GM18508 (cell line): ENCODE data around the gene OLFM2.
"Not testable (repeated sequence)": the region's sequence is repeated elsewhere in the genome, so short reads cannot be mapped to it uniquely, and the experiment has no call there.

Source experiments
- ATAC-seq: cut with Tn5 transposase; IDR thresholded peaks from one replicate; pipeline ENCODE4 v1.9.1; 2021; ENCODE audit warnings: moderate number of reproducible peaks; ENCODE audit not compliant: insufficient read depth, unreplicated experiment

The OLFM2 gene

DNA sequence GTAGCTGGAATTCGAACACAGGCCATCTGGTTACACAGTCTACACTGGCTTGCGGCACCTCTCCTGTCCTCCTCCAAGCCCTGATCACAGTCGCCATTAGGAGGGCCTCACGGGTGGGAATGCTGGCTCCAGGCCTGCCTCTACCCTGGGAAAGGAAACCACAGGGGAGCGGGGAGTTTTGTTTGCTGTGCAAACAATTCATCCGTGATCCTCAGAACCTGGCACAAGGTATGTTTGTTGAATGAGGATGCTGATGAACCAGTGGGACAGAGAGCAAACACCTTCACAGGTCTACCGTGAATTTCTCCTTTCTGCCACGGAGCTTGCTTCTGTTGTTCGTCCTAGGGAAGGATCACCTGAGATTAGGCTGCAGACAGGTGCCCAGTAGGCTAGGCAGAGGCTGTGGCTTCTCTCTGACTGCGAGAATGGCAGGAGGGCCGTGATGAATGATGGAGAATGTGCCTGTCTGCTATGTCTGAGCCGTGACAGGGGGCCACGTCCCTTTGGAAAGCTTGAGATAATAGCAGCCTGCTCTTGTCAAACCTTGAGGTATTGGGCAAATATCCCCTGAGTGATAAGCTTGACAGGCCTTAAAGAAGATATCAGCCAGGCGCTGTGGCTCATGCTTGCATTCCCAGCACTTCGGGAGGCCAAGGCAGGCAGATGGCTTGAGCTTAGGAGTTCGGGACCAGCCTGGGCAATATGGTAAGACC, 64.5 kb downstream of the OLFM2 start:
- no peak for ATAC-seq

DNA sequence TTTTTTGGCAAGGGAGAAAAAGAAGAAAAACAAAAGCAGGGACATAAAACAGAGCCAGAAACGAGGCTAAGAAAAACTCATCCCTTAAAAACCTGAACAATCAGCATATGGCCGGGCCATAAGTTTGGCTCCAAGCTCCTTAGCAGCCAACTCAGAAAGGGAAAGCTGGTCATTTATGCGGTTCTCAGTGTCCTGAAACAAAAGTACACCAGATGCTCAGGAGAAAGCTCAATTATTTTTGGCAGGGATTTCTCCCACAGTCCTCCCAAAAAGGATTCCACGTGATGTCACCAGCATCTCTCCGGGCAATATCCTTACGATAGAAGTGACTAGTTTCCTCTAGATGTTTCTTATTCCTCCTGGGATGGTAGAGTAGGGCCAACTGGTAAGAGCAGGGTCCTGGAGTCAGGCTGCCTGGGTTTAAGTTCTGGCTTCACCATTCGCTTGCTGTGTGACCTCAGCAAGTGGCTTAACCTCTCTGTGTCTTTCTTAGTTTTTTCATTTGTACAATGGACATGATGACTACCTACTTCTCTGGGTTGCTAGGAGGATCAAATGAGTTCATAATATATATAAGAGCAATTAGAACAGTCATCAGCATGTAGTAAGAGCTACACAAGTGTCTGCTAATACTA, 67.2 kb downstream of the OLFM2 start:
- no peak for ATAC-seq

DNA sequence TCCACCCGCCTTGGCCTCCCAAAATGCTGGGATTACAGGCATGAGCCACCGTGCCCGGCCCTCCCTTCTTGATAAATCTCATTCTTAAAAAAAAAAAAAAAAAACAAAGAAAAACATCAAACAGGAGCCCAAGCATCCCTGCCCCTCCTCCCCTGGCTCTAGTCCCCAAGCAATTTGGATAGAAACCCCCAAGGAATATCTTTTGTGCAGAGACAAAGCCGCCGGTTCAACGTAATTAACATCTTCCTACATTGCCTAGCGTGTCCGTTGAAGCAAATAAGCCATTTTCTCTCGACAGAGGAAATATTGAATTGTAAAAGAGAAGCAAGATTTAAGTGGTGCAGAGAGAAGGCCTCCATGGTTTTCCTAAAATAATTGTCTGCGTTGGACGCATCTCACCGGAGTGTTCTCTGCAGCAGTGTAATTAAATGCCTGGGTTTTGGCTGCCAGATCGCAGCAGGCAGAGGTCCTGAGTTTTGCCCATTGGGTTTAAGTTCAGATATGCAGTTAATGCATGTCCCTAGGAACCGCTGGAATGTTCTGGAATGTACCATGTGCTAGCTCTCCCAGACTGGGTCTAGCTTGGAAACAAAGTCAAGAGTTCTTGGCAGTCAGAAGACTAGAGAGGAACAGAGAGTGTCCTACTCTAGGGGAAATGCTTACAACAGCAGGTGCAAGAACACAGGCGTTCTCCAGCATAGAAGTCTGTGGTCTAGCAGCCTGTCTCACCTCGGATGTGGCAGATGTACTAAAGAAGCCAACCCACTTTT, 70.4 kb downstream of the OLFM2 start:
- ATAC-seq, result no peak

- ATAC-seq, result no peak
Measured at GRCh38 chr19:9863759-9864158, 72.6 kb downstream of the OLFM2 start.

GRCh38 chr19:9862938-9863337, 73.4 kb downstream of the OLFM2 start:
- ATAC-seq, result no peak

DNA sequence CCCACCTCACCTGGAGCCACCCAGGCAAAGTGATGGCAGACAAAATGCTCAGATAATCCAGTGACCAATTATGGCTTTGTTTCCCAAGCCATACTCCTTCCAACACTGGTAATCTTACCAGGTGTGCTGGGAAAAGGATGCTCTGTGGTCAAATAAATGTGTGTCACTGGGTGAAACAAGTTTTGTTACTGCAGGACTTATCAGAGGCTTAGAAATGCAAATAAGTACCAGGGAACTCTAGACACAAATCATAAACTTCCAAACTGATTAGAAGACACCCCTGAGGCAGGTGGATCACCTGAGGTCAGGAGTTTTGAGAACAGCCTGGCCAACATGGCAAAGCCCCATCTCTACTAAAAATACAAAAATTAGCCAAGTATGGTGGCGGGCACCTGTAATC, 74.8 kb downstream of the OLFM2 start:
- no peak for ATAC-seq

- no peak for ATAC-seq
Measured at GRCh38 chr19:9860407-9860806, 75.9 kb downstream of the OLFM2 start.

DNA sequence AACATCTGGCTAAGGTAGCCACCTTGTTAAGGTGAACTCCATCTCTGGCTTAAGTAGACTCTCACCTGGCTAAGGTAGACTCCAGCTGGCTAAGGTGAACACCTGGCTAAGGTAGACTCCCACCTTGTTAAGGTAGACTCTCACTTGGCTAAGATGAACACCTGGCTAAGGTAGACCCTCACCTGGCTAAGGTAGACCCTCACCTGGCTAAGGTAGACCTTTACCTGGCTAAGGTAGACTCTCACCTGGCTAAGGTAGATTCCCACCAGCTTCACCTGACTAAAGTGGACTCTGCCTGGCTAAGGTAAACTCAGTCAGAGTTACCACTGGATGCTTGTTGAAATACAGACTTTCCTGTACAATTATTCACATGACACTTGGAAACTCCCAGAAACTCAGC, 77.5 kb downstream of the OLFM2 start:
- ATAC-seq, result no peak

- no peak for ATAC-seq
Measured at GRCh38 chr19:9857920-9858746, 78.2 kb downstream of the OLFM2 start.

- no peak for ATAC-seq
Measured at GRCh38 chr19:9857076-9857721, 79.1 kb downstream of the OLFM2 start.

DNA sequence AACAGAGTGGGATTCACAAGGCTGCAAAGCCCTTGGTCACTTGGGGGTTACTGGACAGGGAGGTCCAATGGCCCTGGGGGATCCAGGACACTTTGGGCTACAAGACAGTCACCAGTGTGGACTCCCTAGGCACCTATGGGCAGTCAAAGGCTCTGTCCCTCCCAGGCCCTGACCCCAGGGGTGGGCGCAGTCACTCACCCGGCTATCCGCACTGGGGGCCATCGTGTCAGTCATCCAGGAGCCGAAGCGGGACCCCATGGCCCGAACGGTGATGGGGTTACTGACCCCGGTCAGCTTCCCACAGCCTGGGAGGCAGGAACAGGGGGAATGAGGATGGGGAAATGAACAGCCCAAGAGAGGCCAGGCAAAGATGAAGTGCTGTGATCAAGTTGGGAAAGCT, 79.7 kb downstream of the OLFM2 start:
- no peak for ATAC-seq

GRCh38 chr19:9854282-9854846, 82.0 kb downstream of the OLFM2 start:
- ATAC-seq, result no peak

DNA sequence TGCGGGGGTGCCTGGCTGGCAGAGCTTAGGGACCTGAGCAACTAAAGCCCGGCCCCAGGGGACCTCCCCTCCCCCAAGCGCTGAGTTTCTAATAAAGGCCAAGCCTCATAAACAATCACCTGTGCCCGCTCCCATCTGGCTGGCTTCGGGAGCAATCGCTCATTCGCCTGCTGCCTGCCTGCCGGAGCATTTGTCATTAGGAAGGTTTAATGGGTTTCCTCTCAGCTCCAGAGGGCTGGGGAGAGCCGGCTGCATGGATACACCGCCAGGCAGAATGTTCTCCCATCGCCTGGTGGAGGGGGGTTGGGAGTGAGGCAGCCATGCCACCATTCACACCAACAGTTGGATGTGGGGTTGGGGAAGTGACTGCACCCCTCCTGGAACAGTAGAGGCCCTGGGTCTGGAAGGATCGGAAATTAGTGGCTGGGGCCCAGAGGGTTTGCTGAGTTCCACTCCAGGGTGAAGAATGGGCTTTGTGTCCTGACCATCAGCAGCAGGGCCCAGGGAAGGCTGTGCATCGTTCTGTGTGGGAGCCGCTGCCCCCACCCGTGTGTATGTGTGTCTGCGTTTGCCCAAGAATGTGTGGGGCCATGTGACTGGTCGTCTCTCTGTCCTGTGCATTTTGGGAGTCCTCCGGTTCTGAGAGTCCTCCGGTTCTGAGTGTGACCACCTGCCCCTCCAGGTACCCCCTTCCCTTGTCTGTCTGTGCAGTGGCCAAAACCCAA, 85.9 kb downstream of the OLFM2 start:
- ATAC-seq, result no peak

DNA sequence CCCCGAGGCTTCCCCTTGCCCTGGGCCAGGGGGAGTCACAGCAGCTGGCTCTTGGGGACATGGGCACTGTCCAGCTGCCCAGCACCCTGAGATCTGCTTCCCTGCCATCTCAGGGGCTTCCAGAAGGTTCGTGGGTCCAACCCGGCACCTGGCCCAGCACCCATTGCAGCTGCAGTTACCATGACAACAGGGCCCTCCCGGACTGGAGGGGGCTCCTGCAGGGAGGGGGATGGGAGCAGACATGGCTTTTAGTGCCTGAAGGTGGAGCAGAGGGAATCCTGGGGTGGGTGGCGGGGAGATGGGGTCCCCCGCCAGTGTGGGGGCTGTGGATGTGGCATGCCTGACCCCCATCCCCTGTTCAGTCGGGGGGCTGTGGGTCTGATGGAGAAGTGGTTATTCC, 86.5 kb downstream of the OLFM2 start:
- ATAC-seq, result no peak

- no peak for ATAC-seq
Measured at GRCh38 chr19:9848762-9849161, 87.6 kb downstream of the OLFM2 start.

DNA sequence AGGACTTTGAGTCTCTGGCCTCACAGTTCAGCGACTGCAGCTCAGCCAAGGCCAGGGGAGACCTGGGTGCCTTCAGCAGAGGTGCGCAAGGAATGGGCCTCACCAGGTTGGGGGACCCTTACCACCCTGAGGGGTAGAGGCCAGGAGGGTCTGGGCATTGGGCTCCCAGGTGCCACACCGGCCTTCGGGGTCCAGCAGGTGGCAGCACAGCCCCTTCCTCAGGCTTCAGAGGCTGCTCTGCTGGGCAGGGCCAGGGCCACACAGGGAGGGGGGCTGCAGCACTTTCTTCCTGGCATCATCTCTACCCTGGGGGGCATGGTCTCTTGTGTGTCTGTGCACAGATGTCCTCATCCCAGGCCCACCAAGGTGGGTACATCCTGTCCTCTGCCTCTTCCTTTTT, 88.3 kb downstream of the OLFM2 start:
- ATAC-seq, result no peak

- ATAC-seq, result no peak
Measured at GRCh38 chr19:9847087-9847671, 89.1 kb downstream of the OLFM2 start.

- ATAC-seq, result not testable (repeated sequence)
Measured at GRCh38 chr19:9843626-9844273, 92.6 kb downstream of the OLFM2 start.
